Coronary artery (tissue), 2 donors: ENCODE data around the gene PIEZO1.

Source experiments
- DNase-seq: peaks from one replicate; pipeline ENCODE4 v3.0.0-alpha.2; 2017; ENCODE audit warnings: low spot score
- H3K27ac ChIP-seq, 2 donors: fragments of 200-600 bp; sonication (generic); one replicate each; pipeline ENCODE4 v1.5.1; 2016 to 2019
- H3K4me3 ChIP-seq: fragments of 200-600 bp; sonication (generic); 2 replicates; pipeline ENCODE4 v1.5.1; 2016; ENCODE audit warnings: mild to moderate bottlenecking, moderate library complexity
- CTCF ChIP-seq: fragments of 200-600 bp; sonication (generic); IDR thresholded peaks from one replicate; pipeline ENCODE4 v1.5.1; 2019; ENCODE audit warnings: antibody characterized with exemption

Gene PIEZO1

GRCh38 chr16:88681709-88682451 lies 103.1 kb downstream of the PIEZO1 start:
- TF ChIP-seq CTCF: no peak
- Histone ChIP-seq H3K4me3 (peak overlapping the region; percentile 21), H3K27ac (peak overlapping the region in 1 of 2 donors; percentile 74)
- DNase-seq: no peak

- Histone ChIP-seq H3K27ac (no peak overlapping the region), H3K4me3 (no peak overlapping the region)
- no peak for TF ChIP-seq CTCF
- no peak for DNase-seq
Observed at GRCh38 chr16:88681084-88681680, 103.8 kb downstream of the PIEZO1 start.

- TF ChIP-seq CTCF: no peak
Observed at GRCh38 chr16:88680554-88681083, 104.4 kb downstream of the PIEZO1 start.

GRCh38 chr16:88678224-88678979 lies 106.6 kb downstream of the PIEZO1 start:
- DNase-seq: no peak
- TF ChIP-seq CTCF: no peak
- no peak overlapping the region for H3K27ac ChIP-seq
- H3K4me3 ChIP-seq: no peak overlapping the region

More at GRCh38 chr16:88680554-88681083, 104.4 kb downstream of the PIEZO1 start:
- DNase-seq: no peak
- no peak overlapping the region for H3K4me3 ChIP-seq
- no peak overlapping the region for H3K27ac ChIP-seq

GRCh38 chr16:88677721-88678120 lies 107.3 kb downstream of the PIEZO1 start:
- no peak overlapping the region for H3K4me3 ChIP-seq
- TF ChIP-seq CTCF: no peak
- DNase-seq: no peak
- H3K27ac ChIP-seq: no peak overlapping the region

GRCh38 chr16:88676502-88677242 lies 108.3 kb downstream of the PIEZO1 start:
- no peak for DNase-seq
- no peak overlapping the region for H3K27ac ChIP-seq
- H3K4me3 ChIP-seq: no peak overlapping the region
- TF ChIP-seq CTCF: no peak
